ENCODE data around the gene MYO9A. TPM values are rescaled to one million over a fixed set of nuclear protein-coding genes. Genes with fewer than 3 reads are reported as not detected.

Gene MYO9A
- total RNA-seq, 4 donors from 2014 or later, result 61.2 to 99.9 (median 79.9) TPM

GRCh38 chr15:71813723-71814470 is 304.1 kb downstream of the MYO9A start:
- no peak for TF ChIP-seq POLR2A (IDR thresholded peaks at IDR 0.05)
- no peak for TF ChIP-seq EP300 (IDR thresholded peaks at IDR 0.05)
- no peak for TF ChIP-seq CTCF (IDR thresholded peaks at IDR 0.05)
- H3K4me1 ChIP-seq, result no peaks in the 10 kb centered on the region
- DNase-seq (ENCODE audit: low spot score in 2 of 2), result no peak
- peaks cover 0 to 7% (median 0%) of the 10 kb centered on the region in 3 donors for H3K36me3 ChIP-seq
- WGBS, 2 donors, result 69 to 71% methylated on average over 4 to 8 of the region's 9 CpGs
- no peaks in the 10 kb centered on the region for H3K27me3 ChIP-seq
- no peak overlapping the region for H3K27ac ChIP-seq
- H3K9me3 ChIP-seq, result peaks cover 0 to 6% (median 0%) of the 10 kb centered on the region in 4 donors
- H3K4me3 ChIP-seq, result no peak overlapping the region

DNA sequence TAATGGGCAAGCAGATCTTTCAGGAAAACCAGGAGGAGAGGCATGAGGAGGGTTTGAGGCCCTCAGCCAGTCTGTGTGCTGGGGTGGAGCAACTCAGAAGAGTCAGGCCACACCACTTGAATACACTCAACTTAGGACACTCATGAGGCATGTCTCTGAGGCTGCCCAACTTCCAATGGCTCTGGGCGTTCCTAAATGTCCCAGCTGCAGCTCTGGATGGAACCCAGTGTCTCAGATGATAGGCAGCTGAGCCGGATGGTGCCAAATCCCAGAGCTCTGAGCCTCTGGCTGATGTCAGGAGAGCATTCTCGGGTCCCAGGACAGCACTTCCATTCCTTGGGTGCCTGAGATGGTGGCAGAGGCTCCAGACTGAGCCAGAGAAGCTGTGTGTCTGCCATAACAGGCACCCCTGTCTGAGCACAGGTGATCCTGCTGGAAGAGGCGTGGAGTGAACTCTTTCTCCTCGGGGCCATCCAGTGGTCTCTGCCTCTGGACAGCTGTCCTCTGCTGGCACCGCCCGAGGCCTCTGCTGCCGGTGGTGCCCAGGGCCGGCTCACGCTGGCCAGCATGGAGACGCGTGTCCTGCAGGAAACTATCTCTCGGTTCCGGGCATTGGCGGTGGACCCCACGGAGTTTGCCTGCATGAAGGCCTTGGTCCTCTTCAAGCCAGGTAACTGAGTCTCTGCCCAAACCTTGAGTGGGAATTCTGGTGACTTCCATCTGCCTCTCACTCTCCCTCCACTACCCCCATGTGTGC is 304.8 kb downstream of the MYO9A start:
- H3K4me3 ChIP-seq, result no peak overlapping the region
- no peaks in the 10 kb centered on the region for H3K36me3 ChIP-seq
- H3K27me3 ChIP-seq, result peaks cover 0 to 3% of the 10 kb centered on the region in 2 donors
- H3K4me1 ChIP-seq, result no peaks in the 10 kb centered on the region
- 84 to 87% methylated on average over 12 to 13 of the region's 16 CpGs for WGBS, 2 donors
- DNase-seq (ENCODE audit: low spot score in 2 of 2), result no peak
- no peak overlapping the region for H3K27ac ChIP-seq
- TF ChIP-seq EP300 (IDR thresholded peaks at IDR 0.05), result no peak
- no peak for TF ChIP-seq POLR2A (IDR thresholded peaks at IDR 0.05)
- no peak for TF ChIP-seq CTCF (IDR thresholded peaks at IDR 0.05)
- peaks cover 0 to 6% (median 0%) of the 10 kb centered on the region in 4 donors for H3K9me3 ChIP-seq

GRCh38 chr15:71811752-71812735 is 305.9 kb downstream of the MYO9A start:
- H3K4me1 ChIP-seq, result no peaks in the 10 kb centered on the region
- no peaks in the 10 kb centered on the region for H3K36me3 ChIP-seq
- H3K4me3 ChIP-seq, result no peak overlapping the region
- H3K27me3 ChIP-seq, result peaks cover 0 to 3% of the 10 kb centered on the region in 2 donors
- TF ChIP-seq EP300 (IDR thresholded peaks at IDR 0.05), result no peak
- TF ChIP-seq CTCF (IDR thresholded peaks at IDR 0.05), result no peak
- no peak for TF ChIP-seq POLR2A (IDR thresholded peaks at IDR 0.05)
- no peaks in the 10 kb centered on the region for H3K9me3 ChIP-seq
- no peak for DNase-seq (ENCODE audit: low spot score in 2 of 2)
- no peak overlapping the region for H3K27ac ChIP-seq
- 88% methylated on average over 35 to 38 of the region's 38 CpGs for WGBS, 2 donors

- Histone ChIP-seq H3K27me3 (peaks cover 0 to 3% of the 10 kb centered on the region in 2 donors), H3K36me3 (no peaks in the 10 kb centered on the region), H3K4me3 (no peak overlapping the region), H3K9me3 (no peaks in the 10 kb centered on the region), H3K4me1 (no peaks in the 10 kb centered on the region), H3K27ac (no peak overlapping the region)
- no peak for TF ChIP-seq EP300 (IDR thresholded peaks at IDR 0.05)
- TF ChIP-seq CTCF (IDR thresholded peaks at IDR 0.05), result no peak
- TF ChIP-seq POLR2A (IDR thresholded peaks at IDR 0.05), result no peak
- 68 to 73% methylated on average over 19 to 27 of the region's 27 CpGs for WGBS, 2 donors
- no peak for DNase-seq (ENCODE audit: low spot score in 2 of 2)
These were observed 306.8 kb downstream of the MYO9A start for GRCh38 chr15:71811036-71811736.
